SU-DHL-6 (cell line): ENCODE measurements around the gene SLC30A2.

Experiments used
- H2AFZ ChIP-seq: fragments of 200-600 bp; sonication (generic); 2 replicates; pipeline ENCODE4 v1.6.1; 2014; ENCODE audit warnings: low read depth, mild to moderate bottlenecking, moderate library complexity, mixed read lengths, antibody characterized with exemption, low read length; ENCODE audit not compliant: severe bottlenecking
- H3F3A ChIP-seq: fragments of 200-600 bp; shearing (Covaris generic); 2 replicates; pipeline ENCODE4 v1.6.0; 2016; ENCODE audit warnings: antibody characterized with exemption, mild to moderate bottlenecking; ENCODE audit not compliant: insufficient read depth
- H3K27ac ChIP-seq: fragments of 200-600 bp; sonication (generic); 2 replicates; pipeline ENCODE4 v1.5.1; 2016; ENCODE audit warnings: low read depth, mild to moderate bottlenecking, low read length, moderate library complexity, mixed read lengths
- H3K27me3 ChIP-seq: fragments of 200-600 bp; sonication (generic), shearing (Covaris generic); 2 replicates; pipeline ENCODE4 v1.6.0; 2014; ENCODE audit warnings: mild to moderate bottlenecking, low read length
- H3K36me3 ChIP-seq: fragments of 200-600 bp; sonication (generic); 2 replicates; pipeline ENCODE4 v1.6.1; 2014; ENCODE audit warnings: mild to moderate bottlenecking, low read length, mixed read lengths
- H3K4me2 ChIP-seq: fragments of 300-600, 200-600 bp; shearing (Covaris generic), sonication (generic); 2 replicates; pipeline ENCODE4 v1.6.0; 2014; ENCODE audit warnings: low read length, low read depth, mild to moderate bottlenecking; ENCODE audit not compliant: poor library complexity, severe bottlenecking
- H3K4me3 ChIP-seq: fragments of 200-600 bp; sonication (generic); 2 replicates; pipeline ENCODE4 v1.5.1; 2014; ENCODE audit warnings: antibody characterized with exemption, low read length, mild to moderate bottlenecking, mixed read lengths; ENCODE audit not compliant: insufficient read depth, poor library complexity, severe bottlenecking
- H3K79me2 ChIP-seq: fragments of 200-600 bp; sonication (generic); 2 replicates; pipeline ENCODE4 v1.6.1; 2014; ENCODE audit warnings: mild to moderate bottlenecking, low read length, moderate library complexity; ENCODE audit not compliant: insufficient read depth
- H3K9ac ChIP-seq: fragments of 200-600 bp; sonication (generic); 2 replicates; pipeline ENCODE4 v1.7.0; 2014; ENCODE audit warnings: mild to moderate bottlenecking, low read length
- H3K9me2 ChIP-seq: fragments of 200-600 bp; sonication (generic); replicated peaks from 2 replicates; pipeline ENCODE4 v1.6.1; 2014; ENCODE audit warnings: low read length; ENCODE audit not compliant: insufficient read depth
- H3K9me3 ChIP-seq: fragments of 200-600 bp; sonication (generic); 2 replicates; pipeline ENCODE4 v1.6.1; 2014; ENCODE audit warnings: low read length, mixed read lengths; ENCODE audit not compliant: insufficient read depth
- H4K20me1 ChIP-seq: fragments of 200-600 bp; sonication (generic); 2 replicates; pipeline ENCODE4 v1.6.1; 2014; ENCODE audit warnings: low read depth, mild to moderate bottlenecking, antibody characterized with exemption, low read length, moderate library complexity, mixed read lengths
- CTCF ChIP-seq: fragments of 200-600 bp; sonication (generic); IDR thresholded peaks from one replicate; pipeline ENCODE4 v1.5.1; 2017; ENCODE audit warnings: antibody characterized with exemption, mild to moderate bottlenecking, low read length, moderate library complexity; ENCODE audit not compliant: insufficient read depth, poor library complexity, severe bottlenecking
- EZH2phosphoT487 ChIP-seq: fragments of 200-600 bp; sonication (generic), shearing (Covaris generic); conservative IDR thresholded peaks from 2 replicates; pipeline ENCODE4 v1.6.1; 2018; ENCODE audit warnings: mild to moderate bottlenecking, antibody characterized with exemption, low read length, moderate library complexity, mixed read lengths

The SLC30A2 gene

DNA sequence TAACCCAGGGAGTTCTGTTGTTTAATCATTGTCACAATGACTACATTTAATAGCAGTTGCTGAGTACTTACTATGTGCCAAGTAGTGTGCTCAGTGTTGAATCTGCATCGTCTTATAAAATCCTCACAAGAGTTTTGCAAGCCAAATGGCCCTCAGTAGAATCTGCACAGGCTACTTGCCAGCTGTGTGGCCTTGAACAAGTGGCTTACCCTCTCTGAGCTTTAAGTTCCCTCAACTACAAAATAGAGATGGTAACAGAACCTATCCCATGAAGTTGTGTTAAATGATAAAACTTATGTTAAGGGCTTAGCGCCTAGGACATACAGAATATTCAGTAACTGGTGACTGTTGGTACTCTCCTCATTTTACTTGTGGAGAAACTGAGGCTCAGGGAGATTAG, 9.1 kb upstream of the SLC30A2 start:
- H3K36me3 ChIP-seq, result no peaks in the 10 kb centered on the region
- H2AFZ ChIP-seq, result no peak overlapping the region
- H3K9me2 ChIP-seq, result no peaks in the 10 kb centered on the region
- TF ChIP-seq CTCF (no peak), EZH2phosphoT487 (no peak)
- H3K79me2 ChIP-seq, result no peaks in the 10 kb centered on the region
- no peak overlapping the region for H3K27ac ChIP-seq
- H3K4me2 ChIP-seq, result no peak overlapping the region
- H3K9ac ChIP-seq, result no peak overlapping the region
- H3K9me3 ChIP-seq, result no peaks in the 10 kb centered on the region
- H3K4me3 ChIP-seq, result no peak overlapping the region
- H3K27me3 ChIP-seq, result no peaks in the 10 kb centered on the region
- no peaks in the 10 kb centered on the region for H4K20me1 ChIP-seq
- H3F3A ChIP-seq, result no peaks in the 10 kb centered on the region

GRCh38 chr1:26053718-26054560, 8.0 kb upstream of the SLC30A2 start:
- Histone ChIP-seq H3K27ac (no peak overlapping the region), H3K9me3 (no peaks in the 10 kb centered on the region), H3K27me3 (no peaks in the 10 kb centered on the region), H3K4me3 (no peak overlapping the region), H3F3A (no peaks in the 10 kb centered on the region), H3K9me2 (no peaks in the 10 kb centered on the region), H3K4me2 (no peak overlapping the region), H3K36me3 (no peaks in the 10 kb centered on the region), H4K20me1 (no peaks in the 10 kb centered on the region), H2AFZ (no peak overlapping the region), H3K79me2 (no peaks in the 10 kb centered on the region), H3K9ac (no peak overlapping the region)
- no peak for TF ChIP-seq CTCF
- TF ChIP-seq EZH2phosphoT487, result no peak

DNA sequence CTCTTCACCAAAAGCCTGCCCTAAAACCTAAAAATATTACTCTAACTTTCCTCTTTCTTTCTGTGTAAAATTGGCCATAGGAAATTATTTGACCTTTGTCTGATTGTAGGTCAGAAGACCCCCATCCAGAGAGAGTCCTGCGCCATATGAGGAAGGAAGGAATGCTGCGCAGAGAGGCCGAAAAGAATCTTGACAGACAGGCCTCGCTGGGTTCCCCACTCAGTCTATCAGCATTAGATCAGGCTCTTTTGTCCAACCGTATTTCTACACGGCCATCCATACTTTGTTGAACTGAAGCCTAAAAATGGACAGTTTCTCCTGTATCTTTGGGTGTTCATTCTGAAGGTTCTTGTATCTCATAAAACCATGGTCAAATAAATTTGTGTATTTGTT, 4.3 kb upstream of the SLC30A2 start:
- Histone ChIP-seq H3K36me3 (no peaks in the 10 kb centered on the region), H3K27me3 (no peaks in the 10 kb centered on the region), H3K27ac (no peak overlapping the region), H3K79me2 (no peaks in the 10 kb centered on the region), H3K9me3 (no peaks in the 10 kb centered on the region), H3K4me3 (no peak overlapping the region), H3K4me2 (no peak overlapping the region), H3K9me2 (no peaks in the 10 kb centered on the region), H2AFZ (no peak overlapping the region), H3F3A (no peaks in the 10 kb centered on the region), H4K20me1 (no peaks in the 10 kb centered on the region), H3K9ac (no peak overlapping the region)
- TF ChIP-seq EZH2phosphoT487 (no peak), CTCF (no peak)
